Trophoblast cell (in vitro differentiated cells and primary cell): ENCODE data around the gene RIPOR3.

Experiments
- DNase-seq, 2 donors: peaks; one replicate each; pipeline ENCODE4 v3.0.0-alpha.2; 2016
- H2AFZ ChIP-seq: 2 replicates; pipeline ENCODE4 v1.6.1; 2013; ENCODE audit warnings: low read length, moderate library complexity, mild to moderate bottlenecking; ENCODE audit not compliant: insufficient read depth, poor library complexity
- H2AK5ac ChIP-seq: 2 replicates; pipeline ENCODE4 v1.6.1; 2013; ENCODE audit warnings: mild to moderate bottlenecking, low read length
- H2BK120ac ChIP-seq: 2 replicates; pipeline ENCODE4 v1.6.1; 2013; ENCODE audit warnings: low read length, mild to moderate bottlenecking, moderate library complexity; ENCODE audit not compliant: insufficient read depth, poor library complexity
- H2BK12ac ChIP-seq: 2 replicates; pipeline ENCODE4 v1.6.1; 2013; ENCODE audit warnings: mild to moderate bottlenecking, low read length, moderate library complexity
- H2BK5ac ChIP-seq: 2 replicates; pipeline ENCODE4 v1.6.1; 2013; ENCODE audit warnings: low read length, low read depth, moderate library complexity, mild to moderate bottlenecking; ENCODE audit not compliant: poor library complexity
- H3K14ac ChIP-seq: 2 replicates; pipeline ENCODE4 v1.6.1; 2013; ENCODE audit warnings: mild to moderate bottlenecking, low read length
- H3K18ac ChIP-seq: 2 replicates; pipeline ENCODE4 v1.6.1; 2013; ENCODE audit warnings: mild to moderate bottlenecking, low read length
- H3K23ac ChIP-seq: 2 replicates; pipeline ENCODE4 v1.6.1; 2013; ENCODE audit warnings: low read length
- H3K27ac ChIP-seq: 2 replicates; pipeline ENCODE4 v1.5.1; 2013; ENCODE audit warnings: low read depth, mild to moderate bottlenecking, inconsistent platforms, low read length, moderate library complexity
- H3K27me3 ChIP-seq: 2 replicates; pipeline ENCODE4 v1.6.1; 2013; ENCODE audit warnings: inconsistent platforms, mild to moderate bottlenecking, low read length, moderate library complexity; ENCODE audit not compliant: insufficient read depth
- H3K36me3 ChIP-seq, 2 experiments: 1 replicate in 1 of 2; 2 replicates in 1 of 2; pipeline ENCODE4 v1.6.1; 2013; ENCODE audit warnings: low read length in 2 of 2, mild to moderate bottlenecking in 2 of 2, moderate library complexity in 1 of 2; ENCODE audit not compliant: insufficient read depth in 2 of 2, control insufficient read depth in 1 of 2
- H3K4ac ChIP-seq: 2 replicates; pipeline ENCODE4 v1.6.1; 2013; ENCODE audit warnings: low read depth, mild to moderate bottlenecking, low read length, moderate library complexity
- H3K4me1 ChIP-seq, 2 experiments: 1 replicate in 1 of 2; 2 replicates in 1 of 2; pipeline ENCODE4 v1.6.1; 2013; ENCODE audit warnings: low read length in 2 of 2, mild to moderate bottlenecking in 2 of 2, moderate library complexity in 1 of 2; ENCODE audit not compliant: insufficient read depth in 2 of 2, control insufficient read depth in 1 of 2
- H3K4me2 ChIP-seq: 2 replicates; pipeline ENCODE4 v1.6.1; 2013; ENCODE audit warnings: inconsistent platforms, mild to moderate bottlenecking, low read length, moderate library complexity
- H3K4me3 ChIP-seq: 2 replicates; pipeline ENCODE4 v1.5.1; 2013; ENCODE audit warnings: mild to moderate bottlenecking, low read depth, low read length, inconsistent platforms
- H3K79me1 ChIP-seq: one replicate; pipeline ENCODE4 v1.6.1; 2013; ENCODE audit warnings: low read length
- H3K79me2 ChIP-seq: 2 replicates; pipeline ENCODE4 v1.6.1; 2013; ENCODE audit warnings: low read length, mild to moderate bottlenecking; ENCODE audit not compliant: control insufficient read depth, insufficient read depth, poor library complexity
- H3K9ac ChIP-seq: 2 replicates; pipeline ENCODE4 v1.6.1; 2013; ENCODE audit warnings: mild to moderate bottlenecking, low read length
- H3K9me3 ChIP-seq: 2 replicates; pipeline ENCODE4 v1.6.1; 2013; ENCODE audit warnings: low read depth, mild to moderate bottlenecking, control low read depth, inconsistent platforms, low read length; ENCODE audit not compliant: insufficient read depth
- H4K12ac ChIP-seq: 2 replicates; pipeline ENCODE4 v1.6.1; 2013; ENCODE audit warnings: low read depth, mild to moderate bottlenecking, low read length, moderate library complexity
- H4K8ac ChIP-seq: 2 replicates; pipeline ENCODE4 v1.6.1; 2013; ENCODE audit warnings: low read depth, mild to moderate bottlenecking, low read length, moderate library complexity
- H4K91ac ChIP-seq: one replicate; pipeline ENCODE4 v1.6.1; 2013; ENCODE audit warnings: low read depth, mild to moderate bottlenecking, low read length, moderate library complexity
- WGBS: extraction: QIAGEN DNeasy Blood & Tissue Kit; methylation state at CpG from one replicate; pipeline ENCODE4 v1.1.7; 2013; ENCODE audit warnings: missing lambda C conversion rate; ENCODE audit not compliant: insufficient read length, insufficient coverage; ENCODE audit errors: extremely low coverage; 5-methylcytosine and 5-hydroxymethylcytosine counted together

RIPOR3 gene

DNA sequence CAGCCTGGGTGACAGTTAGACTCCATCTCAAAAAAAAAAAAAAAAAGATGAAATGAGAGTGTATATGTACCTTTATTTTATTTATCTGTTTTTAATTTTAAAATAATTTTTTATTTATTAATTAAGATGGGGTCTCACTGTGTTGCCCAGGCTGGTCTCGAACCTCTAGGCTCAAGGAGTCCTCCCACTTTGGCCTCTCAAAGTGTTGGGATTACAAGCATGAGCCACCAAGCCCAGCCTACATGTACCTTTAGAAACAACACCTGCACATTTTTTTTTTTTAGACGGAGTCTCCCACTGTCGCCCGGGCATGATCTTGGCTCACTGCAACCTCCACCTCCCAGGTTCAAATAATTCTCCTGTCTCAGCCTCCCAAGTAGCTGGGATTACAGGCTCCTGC, 28.0 kb upstream of the RIPOR3 start:
- Histone ChIP-seq H3K9me3 (no peaks in the 10 kb centered on the region), H3K18ac (no peak overlapping the region), H3K79me1 (peaks cover 5% of the 10 kb centered on the region), H3K23ac (no peak overlapping the region), H3K36me3 (no peaks in the 10 kb centered on the region), H4K12ac (no peak overlapping the region), H3K4me1 (peaks cover 7 to 10% of the 10 kb centered on the region in 2 experiments), H2AK5ac (no peak overlapping the region), H3K27ac (no peak overlapping the region), H2AFZ (no peak overlapping the region), H3K27me3 (no peaks in the 10 kb centered on the region), H3K4ac (no peak overlapping the region), H4K8ac (no peak overlapping the region), H3K14ac (no peak overlapping the region), H3K4me2 (no peak overlapping the region), H2BK12ac (no peak overlapping the region), H4K91ac (no peak overlapping the region), H3K9ac (no peak overlapping the region), H3K4me3 (no peak overlapping the region), H2BK5ac (no peak overlapping the region), H2BK120ac (no peak overlapping the region), H3K79me2 (peaks cover 1% of the 10 kb centered on the region)
- no peak for DNase-seq
- WGBS, result no CpG with 5 or more reads among the region's 4 CpGs

- Histone ChIP-seq H3K27me3 (no peaks in the 10 kb centered on the region), H2AFZ (no peak overlapping the region), H3K79me1 (peaks cover 2% of the 10 kb centered on the region), H3K36me3 (no peaks in the 10 kb centered on the region), H3K4me2 (no peak overlapping the region), H3K9ac (no peak overlapping the region), H3K79me2 (no peaks in the 10 kb centered on the region), H2BK120ac (no peak overlapping the region), H4K12ac (no peak overlapping the region), H4K91ac (no peak overlapping the region), H2BK5ac (no peak overlapping the region), H3K14ac (no peak overlapping the region), H3K23ac (no peak overlapping the region), H3K9me3 (no peaks in the 10 kb centered on the region), H4K8ac (no peak overlapping the region), H3K4me1 (peaks cover 2 to 11% of the 10 kb centered on the region in 2 experiments), H2BK12ac (no peak overlapping the region), H3K4ac (no peak overlapping the region), H3K18ac (no peak overlapping the region), H3K4me3 (no peak overlapping the region), H3K27ac (no peak overlapping the region), H2AK5ac (no peak overlapping the region)
- no CpG with 5 or more reads among the region's 13 CpGs for WGBS
- DNase-seq, result no peak
These were observed 26.8 kb upstream of the RIPOR3 start for GRCh38 chr20:50717974-50718761.

- Histone ChIP-seq H2BK120ac (no peak overlapping the region), H3K4ac (no peak overlapping the region), H3K27me3 (no peaks in the 10 kb centered on the region), H3K4me1 (peaks cover 2 to 7% of the 10 kb centered on the region in 2 experiments), H2BK12ac (no peak overlapping the region), H3K27ac (no peak overlapping the region), H3K79me1 (peaks cover 2% of the 10 kb centered on the region), H3K9me3 (no peaks in the 10 kb centered on the region), H3K4me3 (no peak overlapping the region), H4K91ac (no peak overlapping the region), H3K14ac (no peak overlapping the region), H3K4me2 (no peak overlapping the region), H3K18ac (no peak overlapping the region), H3K23ac (no peak overlapping the region), H4K12ac (no peak overlapping the region), H2AFZ (no peak overlapping the region), H3K36me3 (no peaks in the 10 kb centered on the region), H3K9ac (no peak overlapping the region), H4K8ac (no peak overlapping the region), H2BK5ac (no peak overlapping the region), H2AK5ac (no peak overlapping the region), H3K79me2 (no peaks in the 10 kb centered on the region)
- no CpG with 5 or more reads among the region's 2 CpGs for WGBS
- DNase-seq, result no peak
These were observed 26.0 kb upstream of the RIPOR3 start for GRCh38 chr20:50717312-50717711.

DNA sequence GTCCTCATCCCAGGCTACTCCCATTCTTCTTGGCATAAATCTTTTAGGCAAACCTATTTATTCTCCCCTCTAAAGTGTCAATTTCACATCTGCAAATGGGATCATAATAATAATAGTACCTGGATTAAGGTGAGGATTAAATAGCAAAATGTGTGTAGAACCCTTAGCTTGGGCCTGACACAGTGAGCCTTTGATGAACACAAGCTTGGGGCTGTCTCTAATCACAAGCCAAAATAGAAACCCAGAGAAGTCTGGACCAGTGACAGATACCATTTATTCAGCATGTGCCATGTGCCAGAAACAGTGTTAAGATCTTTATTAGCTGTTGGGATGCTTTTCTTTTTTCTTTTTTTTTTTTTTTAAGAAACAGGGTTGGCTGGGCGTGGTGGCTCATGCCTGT, 25.2 kb upstream of the RIPOR3 start:
- Histone ChIP-seq H4K12ac (no peak overlapping the region), H3K4ac (no peak overlapping the region), H3K4me2 (no peak overlapping the region), H3K4me1 (peaks cover 2 to 6% of the 10 kb centered on the region in 2 experiments), H3K14ac (no peak overlapping the region), H2AK5ac (no peak overlapping the region), H3K79me1 (peaks cover 2% of the 10 kb centered on the region), H3K9ac (no peak overlapping the region), H4K91ac (no peak overlapping the region), H2BK12ac (no peak overlapping the region), H2BK120ac (no peak overlapping the region), H3K9me3 (no peaks in the 10 kb centered on the region), H3K27me3 (no peaks in the 10 kb centered on the region), H3K23ac (no peak overlapping the region), H3K36me3 (no peaks in the 10 kb centered on the region), H2AFZ (no peak overlapping the region), H2BK5ac (no peak overlapping the region), H4K8ac (no peak overlapping the region), H3K27ac (no peak overlapping the region), H3K18ac (no peak overlapping the region), H3K79me2 (no peaks in the 10 kb centered on the region), H3K4me3 (no peak overlapping the region)
- DNase-seq, result no peak
- WGBS, result no CpG with 5 or more reads among the region's 1 CpG
